Tibial artery (tissue), 4 donors: ENCODE measurements around the gene ZFAND3.

Experiments used
- DNase-seq, 2 donors: peaks; one replicate each; pipeline ENCODE4 v3.0.0-alpha.2; 2019
- H3K27ac ChIP-seq, 2 donors: fragments of 200-600 bp; sonication (generic) in 1 of 2; 1 replicate in 1 of 2; 2 replicates in 1 of 2; pipeline ENCODE4 v1.5.1; 2018 to 2019; ENCODE audit warnings: mild to moderate bottlenecking in 1 of 2
- H3K27me3 ChIP-seq, 2 donors: fragments of 200-600 bp; sonication (generic) in 1 of 2; one replicate each; pipeline versions ENCODE4 v1.5.1 to v1.6.0; 2016 to 2019
- H3K36me3 ChIP-seq, 3 donors: fragments of 200-600 bp; sonication (generic) in 2 of 3; one replicate each; pipeline ENCODE4 v1.5.1; 2016 to 2019; ENCODE audit warnings: mild to moderate bottlenecking in 2 of 3
- H3K4me1 ChIP-seq, 4 donors: fragments of 200-600 bp; sonication (generic) in 2 of 4; 1 replicate in 3 of 4; 2 replicates in 1 of 4; pipeline ENCODE4 v1.5.1; 2016 to 2019
- H3K4me3 ChIP-seq, 2 donors: fragments of 200-600 bp; sonication (generic) in 1 of 2; 1 replicate in 1 of 2; 2 replicates in 1 of 2; pipeline ENCODE4 v1.5.1; 2018 to 2019; ENCODE audit warnings: mild to moderate bottlenecking in 2 of 2
- H3K9me3 ChIP-seq, 3 donors: fragments of 200-600 bp; sonication (generic) in 1 of 3; one replicate each; pipeline ENCODE4 v1.5.1; 2016 to 2019
- CTCF ChIP-seq, 2 experiments: fragments of 200-600 bp in 1 of 2; fragments of 450-650 bp in 1 of 2; IDR thresholded peaks; one replicate each; pipeline ENCODE4 v1.5.1; 2017 to 2019; ENCODE audit warnings: antibody characterized with exemption in 2 of 2, mild to moderate bottlenecking in 1 of 2, moderate library complexity in 1 of 2
- intact Hi-C: fragments of 100-400 bp; cut with DNase I; formaldehyde crosslinking; loops from one replicate; pipeline ENCODE4 v1.15.0; 2023; ENCODE audit warnings: low total_unique reads

ZFAND3 gene

GRCh38 chr6:38141716-38142115, 322.2 kb downstream of the ZFAND3 start:
- no peak for DNase-seq
- no peak for TF ChIP-seq CTCF (IDR thresholded peaks at IDR 0.05)
- Histone ChIP-seq H3K36me3 (peaks cover 0 to 8% (median 0%) of the 10 kb centered on the region in 3 donors), H3K27me3 (no peaks in the 10 kb centered on the region), H3K4me3 (no peak overlapping the region), H3K4me1 (peaks cover 0 to 10% (median 0%) of the 10 kb centered on the region in 4 donors), H3K9me3 (no peaks in the 10 kb centered on the region), H3K27ac (no peak overlapping the region)
- intact Hi-C loops, result no loop called here

- no peak overlapping the region for H3K4me3 ChIP-seq
- H3K4me1 ChIP-seq, result peaks cover 0 to 10% (median 0%) of the 10 kb centered on the region in 4 donors
- H3K27ac ChIP-seq, result no peak overlapping the region
- intact Hi-C loops, result no loop called here
- no peaks in the 10 kb centered on the region for H3K27me3 ChIP-seq
- no peak for TF ChIP-seq CTCF (IDR thresholded peaks at IDR 0.05)
- DNase-seq, result no peak
- H3K9me3 ChIP-seq, result no peaks in the 10 kb centered on the region
- H3K36me3 ChIP-seq, result peaks cover 0 to 8% (median 0%) of the 10 kb centered on the region in 3 donors
Measured at GRCh38 chr6:38142178-38142902, 322.8 kb downstream of the ZFAND3 start.

- peaks cover 0 to 8% (median 0%) of the 10 kb centered on the region in 3 donors for H3K36me3 ChIP-seq
- H3K9me3 ChIP-seq, result no peaks in the 10 kb centered on the region
- H3K4me1 ChIP-seq, result peaks cover 0 to 10% (median 0%) of the 10 kb centered on the region in 4 donors
- no peak overlapping the region for H3K27ac ChIP-seq
- intact Hi-C loops, result no loop called here
- H3K4me3 ChIP-seq, result no peak overlapping the region
- H3K27me3 ChIP-seq, result no peaks in the 10 kb centered on the region
- DNase-seq, result no peak
- no peak for TF ChIP-seq CTCF (IDR thresholded peaks at IDR 0.05)
Measured at GRCh38 chr6:38143191-38144150, 323.9 kb downstream of the ZFAND3 start.

DNA sequence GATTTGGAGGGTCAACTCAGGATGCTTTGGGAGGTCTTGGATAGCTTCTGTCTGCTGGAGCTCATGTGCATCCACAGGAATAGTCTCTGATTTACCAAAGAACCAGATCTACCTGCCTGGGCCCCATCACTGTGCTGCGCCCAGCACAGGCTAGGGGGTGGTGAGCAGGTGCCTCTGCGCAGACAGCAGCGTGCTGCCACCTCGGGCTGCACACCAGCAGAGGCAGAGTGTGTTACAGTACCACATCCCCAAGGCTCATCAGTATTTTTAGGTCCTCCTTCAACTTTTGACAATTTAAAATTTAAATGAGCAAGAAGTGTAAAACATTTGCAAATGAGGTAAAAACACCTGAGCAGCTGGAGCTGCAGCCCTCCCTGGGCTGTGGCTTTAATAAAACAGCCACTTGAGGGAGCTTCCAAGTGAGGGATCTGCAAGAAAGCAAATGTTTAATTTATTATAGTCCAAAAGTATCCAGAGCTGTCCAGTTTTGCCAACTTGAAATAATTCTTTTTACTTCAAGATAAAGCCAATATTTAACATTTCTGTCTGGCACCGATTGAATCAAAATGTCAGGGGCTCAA, 324.9 kb downstream of the ZFAND3 start:
- Histone ChIP-seq H3K9me3 (no peaks in the 10 kb centered on the region), H3K4me1 (peaks cover 0 to 10% (median 0%) of the 10 kb centered on the region in 4 donors), H3K36me3 (peaks cover 0 to 8% (median 0%) of the 10 kb centered on the region in 3 donors), H3K27me3 (no peaks in the 10 kb centered on the region), H3K27ac (no peak overlapping the region), H3K4me3 (no peak overlapping the region)
- no peak for TF ChIP-seq CTCF (IDR thresholded peaks at IDR 0.05)
- intact Hi-C loops, result no loop called here
- no peak for DNase-seq

GRCh38 chr6:38146021-38146733, 326.6 kb downstream of the ZFAND3 start:
- DNase-seq, result no peak
- intact Hi-C loops, result no loop called here
- Histone ChIP-seq H3K9me3 (no peaks in the 10 kb centered on the region), H3K27me3 (no peaks in the 10 kb centered on the region), H3K27ac (no peak overlapping the region), H3K36me3 (peaks cover 0 to 8% (median 0%) of the 10 kb centered on the region in 3 donors), H3K4me3 (no peak overlapping the region), H3K4me1 (peaks cover 0 to 10% (median 0%) of the 10 kb centered on the region in 4 donors)
- no peak for TF ChIP-seq CTCF (IDR thresholded peaks at IDR 0.05)
